Measurements from ENCODE around the gene LONP1.

LONP1 gene

DNA sequence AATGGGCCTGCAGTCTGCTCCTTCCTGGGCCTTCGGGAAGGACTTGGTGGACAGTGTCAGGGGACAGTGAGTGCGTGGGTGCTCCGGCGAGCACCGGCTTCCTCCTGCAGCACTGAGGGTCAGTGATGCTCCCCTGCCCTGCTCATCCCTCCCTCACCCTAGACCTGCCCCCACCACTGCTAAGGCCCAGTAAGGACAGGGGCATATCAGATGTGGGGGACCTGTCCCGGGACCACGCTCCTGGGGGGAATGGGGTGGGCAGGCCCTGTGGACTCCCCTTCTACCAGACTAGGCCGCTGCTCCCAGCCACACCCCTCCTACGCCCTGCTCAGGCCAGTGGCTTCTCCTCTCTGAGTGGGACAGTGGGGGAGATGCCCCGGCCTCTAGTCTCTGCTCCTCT is 42.8 kb downstream of the LONP1 start:
- no peak for DNase-seq

DNA sequence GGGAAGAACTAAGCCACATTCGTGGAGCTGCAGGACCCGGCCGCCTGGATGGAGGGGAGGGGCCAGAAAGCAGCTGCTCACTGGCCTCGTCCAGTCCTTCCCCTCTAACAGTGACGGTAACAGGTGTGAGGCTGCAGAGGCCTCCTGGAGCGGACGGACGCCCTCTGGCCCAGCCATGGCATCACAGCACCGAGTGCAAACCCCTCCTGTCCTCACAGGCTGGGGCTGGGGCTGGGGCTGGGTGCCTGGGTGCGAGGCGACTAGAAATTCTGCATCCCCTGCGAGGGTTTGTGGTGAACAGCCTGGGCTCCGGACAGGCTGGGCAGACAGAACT is 43.2 kb downstream of the LONP1 start:
- no peak for DNase-seq

DNA sequence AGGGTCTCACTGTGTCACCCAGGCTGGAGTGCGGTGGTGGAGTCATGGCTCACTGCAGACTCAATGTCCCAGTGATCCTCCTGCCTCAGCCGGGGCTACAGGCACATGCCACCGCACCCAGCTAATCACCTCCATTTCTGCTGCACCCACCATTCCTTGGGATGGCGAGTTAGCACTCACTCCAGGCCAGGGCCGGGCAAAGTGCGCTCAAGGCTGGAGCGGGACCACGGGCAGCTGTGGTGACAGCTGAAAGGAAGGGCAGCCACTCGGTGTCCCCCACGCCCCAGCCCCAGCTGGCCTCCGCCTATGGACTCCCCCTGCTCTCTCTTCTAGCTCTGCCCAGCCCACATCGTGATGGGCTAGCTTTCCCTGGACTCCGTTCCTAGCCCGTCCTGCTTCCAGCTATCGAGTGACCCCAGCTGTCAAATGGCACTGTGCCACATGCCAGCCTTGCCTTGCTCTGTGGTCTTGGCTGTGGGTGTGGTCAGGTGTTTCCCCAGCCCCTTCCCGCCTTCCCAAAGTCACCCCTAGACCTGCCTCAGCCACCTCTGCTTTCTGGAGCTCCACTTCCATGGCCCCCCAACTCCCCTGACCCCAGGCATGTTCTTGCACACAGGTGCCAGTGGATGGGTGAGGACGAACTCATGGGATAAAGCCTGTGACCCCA is 43.7 kb downstream of the LONP1 start:
- DNase-seq, result no peak

DNA sequence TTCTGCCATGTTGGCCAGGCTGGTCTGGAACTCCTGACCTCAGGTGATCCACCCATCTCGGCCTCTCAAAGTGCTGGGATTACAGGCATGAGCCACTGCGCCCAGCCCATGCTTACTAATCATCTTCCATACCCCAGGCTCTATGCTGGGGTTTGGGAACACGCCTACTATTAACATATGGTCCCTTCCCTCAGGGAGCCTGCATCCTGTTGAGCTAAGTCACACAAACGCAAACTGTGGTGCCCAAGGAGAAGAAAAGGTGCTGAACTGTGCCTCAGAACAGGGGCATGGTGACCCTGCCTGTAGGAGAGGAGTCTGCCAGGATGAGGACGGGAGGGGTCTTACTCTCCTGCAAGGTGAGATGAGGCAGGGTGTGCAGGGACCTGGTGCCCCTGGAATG is 45.2 kb downstream of the LONP1 start:
- no peak for DNase-seq

DNA sequence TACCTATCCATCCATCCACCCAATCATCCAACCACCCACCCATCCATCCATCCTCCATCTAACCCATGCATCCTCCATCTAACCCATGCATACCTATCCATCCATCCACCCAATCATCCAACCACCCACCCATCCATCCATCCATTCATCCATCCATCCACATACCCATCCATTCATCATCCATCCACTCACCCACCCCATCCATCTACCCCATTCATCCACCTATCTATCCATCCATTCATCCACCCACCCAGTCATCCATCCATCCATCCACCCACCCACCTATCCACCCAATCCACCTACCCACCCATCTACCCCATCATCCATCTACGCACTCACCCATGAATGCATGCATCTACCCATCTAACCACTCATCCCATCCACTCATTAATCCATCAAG is 46.2 kb downstream of the LONP1 start:
- DNase-seq, result no peak

DNA sequence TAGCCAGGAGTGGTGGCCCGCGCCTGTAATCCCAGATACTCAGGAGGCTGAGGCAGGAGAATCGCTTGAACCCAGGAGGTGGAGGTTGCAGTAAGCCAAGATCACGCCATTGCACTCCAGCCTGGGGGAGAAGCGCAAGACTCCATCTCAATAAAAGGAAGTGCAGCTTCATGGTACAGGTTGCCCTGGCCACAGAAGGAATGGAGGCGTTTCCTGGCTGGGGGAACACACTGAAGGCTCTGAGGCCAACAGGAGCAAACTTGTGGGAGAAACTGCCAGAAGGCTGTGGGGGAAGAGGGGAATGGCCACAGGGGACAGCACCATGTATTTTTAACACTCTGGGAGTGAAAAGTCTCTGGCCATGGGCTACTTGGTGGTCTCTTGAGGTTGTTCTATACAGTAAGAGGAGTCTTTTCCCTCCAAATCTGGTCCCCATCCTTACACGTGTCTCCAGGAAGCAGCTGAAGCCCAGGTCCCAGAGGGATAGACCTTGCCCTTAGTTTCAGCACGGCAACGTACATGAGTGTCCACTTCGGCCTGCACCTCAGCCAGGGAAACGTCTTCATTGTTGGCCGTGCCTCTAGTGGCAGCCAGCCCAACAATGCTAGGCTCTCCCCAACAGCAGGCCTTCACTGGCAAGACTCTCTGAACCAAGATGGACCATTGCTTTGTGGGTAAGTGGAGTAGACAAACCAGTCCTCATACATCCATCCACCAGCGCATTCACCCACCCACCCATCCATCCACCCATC is 47.1 kb downstream of the LONP1 start:
- DNase-seq, result no peak

DNA sequence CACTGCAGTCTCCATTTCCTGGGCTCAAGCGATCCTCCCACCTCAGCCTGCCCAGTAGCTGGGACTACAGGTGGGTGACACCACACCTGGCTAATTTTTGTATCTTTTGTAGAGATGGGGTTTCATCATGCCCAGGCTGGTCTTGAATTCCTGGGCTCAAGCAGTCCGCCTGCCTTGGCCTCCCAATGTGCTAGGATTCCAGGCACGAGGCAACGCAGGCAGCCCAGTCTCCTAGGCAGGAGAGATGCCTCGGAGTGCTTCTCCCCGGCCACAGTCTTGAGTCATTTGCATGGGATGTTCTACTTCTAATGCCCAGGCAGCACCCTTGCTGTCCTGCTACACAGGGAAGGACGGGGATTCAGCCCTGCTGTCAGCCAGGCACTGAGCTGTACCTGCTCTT is 48.3 kb downstream of the LONP1 start:
- DNase-seq, result no peak

DNA sequence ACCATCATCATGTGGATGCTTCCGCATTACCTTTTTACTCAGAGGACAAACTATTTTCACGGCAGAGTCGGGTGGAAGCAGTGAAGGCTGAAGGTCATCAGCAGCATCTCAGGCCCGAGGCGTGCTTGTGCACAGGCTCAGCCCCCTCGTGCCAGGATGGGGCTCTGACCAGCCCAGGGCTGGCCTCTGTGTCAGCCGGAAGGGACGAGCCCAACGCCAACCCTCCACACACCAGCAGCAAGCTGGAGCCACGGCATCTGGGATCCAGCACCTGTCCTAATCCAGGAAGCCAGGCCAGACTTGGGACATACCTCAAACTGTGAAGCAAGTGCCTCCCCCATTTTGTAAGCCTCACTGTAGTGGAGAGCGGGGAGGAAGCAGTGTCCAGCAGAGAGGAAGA is 50.7 kb downstream of the LONP1 start:
- no peak for DNase-seq

DNA sequence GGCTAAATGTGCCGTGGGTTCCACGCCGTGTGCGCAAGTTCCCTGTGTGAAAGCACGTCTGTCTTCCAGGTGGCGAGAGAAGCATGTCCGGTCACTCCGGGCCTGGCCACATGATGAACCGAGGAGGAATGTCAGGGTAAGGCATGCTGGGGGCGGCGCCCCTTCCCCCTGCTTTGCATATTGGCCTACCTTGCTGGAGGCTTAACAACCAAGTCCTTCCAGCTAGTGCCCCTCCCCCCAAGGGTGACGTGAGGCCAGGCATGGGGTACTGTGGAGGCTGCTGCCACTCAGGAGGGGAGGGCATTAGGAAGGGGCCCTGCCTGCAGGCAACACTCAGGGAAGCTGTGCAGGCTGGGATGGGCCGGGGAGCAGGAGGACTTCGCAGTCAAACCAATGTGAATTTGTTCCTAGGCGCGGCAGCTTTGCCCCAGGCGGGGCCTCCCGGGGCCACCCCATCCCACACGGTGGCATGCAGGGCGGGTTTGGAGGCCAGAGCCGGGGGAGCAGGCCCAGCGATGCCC is 52.1 kb downstream of the LONP1 start:
- no peak for DNase-seq

DNA sequence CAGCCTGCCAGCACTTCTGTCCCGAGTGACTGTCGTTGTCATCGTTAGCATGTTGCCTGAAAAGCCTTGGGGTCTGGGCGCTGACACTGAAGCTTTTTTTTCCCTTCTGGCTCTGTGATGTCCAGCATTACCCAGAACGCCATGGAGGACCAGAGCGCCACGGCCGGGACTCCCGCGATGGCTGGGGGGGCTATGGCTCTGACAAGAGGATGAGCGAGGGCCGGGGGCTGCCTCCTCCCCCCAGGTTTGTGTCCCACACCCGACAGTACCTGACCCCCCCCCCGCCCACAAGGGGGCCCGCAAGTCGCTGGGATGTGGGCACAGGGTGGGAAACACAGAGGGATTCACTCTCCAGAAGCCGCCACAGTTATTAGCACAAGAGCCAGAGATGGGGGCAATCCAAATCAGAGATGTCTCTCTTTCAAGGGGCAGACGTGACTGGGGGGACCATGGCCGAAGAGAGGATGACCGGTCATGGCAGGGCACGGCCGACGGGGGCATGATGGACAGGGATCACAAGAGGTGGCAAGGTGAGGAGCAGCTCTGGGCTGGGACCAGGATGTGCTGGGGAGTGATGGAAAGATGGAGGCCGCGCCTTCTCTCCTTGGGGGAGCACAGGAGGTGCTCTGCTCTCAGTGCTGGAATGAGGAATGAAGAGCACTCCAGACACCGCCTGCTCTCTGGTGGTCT is 52.9 kb downstream of the LONP1 start:
- no peak for DNase-seq

DNA sequence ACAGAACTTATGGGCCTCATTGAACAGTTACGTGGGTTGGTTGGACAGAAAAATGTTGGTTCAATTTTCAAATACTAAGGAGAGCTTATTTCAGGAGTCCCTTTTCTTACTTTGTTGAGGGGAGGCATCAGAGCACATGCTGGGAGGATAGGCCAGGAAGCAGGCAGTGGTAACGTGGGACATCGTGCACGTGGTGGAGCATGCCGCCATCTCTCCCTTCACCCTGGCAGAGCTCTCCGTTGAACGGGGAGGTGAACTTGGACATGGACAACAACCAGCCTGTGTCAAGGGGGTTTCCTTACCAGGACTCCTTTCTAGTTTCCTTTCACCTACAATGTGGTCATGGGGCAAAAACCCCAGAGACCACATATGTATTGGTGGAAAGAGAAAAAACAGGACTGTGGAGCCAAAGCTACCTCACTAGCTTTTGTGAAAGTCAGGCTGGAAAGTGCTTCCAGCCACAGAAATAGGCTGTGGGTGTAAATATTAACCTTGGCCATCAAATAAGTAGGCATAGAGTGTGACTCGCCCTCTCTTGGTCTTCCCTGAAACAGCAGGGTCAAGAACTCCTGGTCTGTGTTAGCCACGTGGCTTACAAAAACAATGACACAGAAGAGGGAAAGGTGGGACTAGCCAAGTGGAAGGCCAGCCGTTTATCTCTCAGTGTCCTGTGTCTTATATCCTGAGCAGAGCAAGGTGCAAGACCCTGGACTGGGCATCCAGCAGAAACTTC is 54.0 kb downstream of the LONP1 start:
- no peak for DNase-seq

DNA sequence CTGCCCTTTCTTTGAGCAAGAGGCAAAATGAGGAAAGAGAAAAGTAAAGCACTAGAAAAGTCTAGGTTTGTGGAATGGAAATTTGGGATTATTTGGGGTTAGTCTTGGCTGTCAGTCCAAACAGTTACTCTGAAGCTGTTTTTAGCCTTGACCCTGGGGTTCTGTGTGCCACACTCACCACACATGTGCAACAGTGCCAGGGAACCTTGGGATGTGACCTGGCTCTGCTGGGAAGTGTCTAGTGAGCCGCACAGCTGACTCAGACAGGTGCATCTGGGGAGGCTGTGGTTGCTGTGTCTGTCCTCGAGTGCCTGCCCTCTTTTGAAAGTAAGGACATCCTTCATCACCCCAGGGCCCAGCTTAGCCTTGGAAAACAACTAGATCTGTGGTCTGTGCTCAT is 55.4 kb downstream of the LONP1 start:
- DNase-seq, result no peak

DNA sequence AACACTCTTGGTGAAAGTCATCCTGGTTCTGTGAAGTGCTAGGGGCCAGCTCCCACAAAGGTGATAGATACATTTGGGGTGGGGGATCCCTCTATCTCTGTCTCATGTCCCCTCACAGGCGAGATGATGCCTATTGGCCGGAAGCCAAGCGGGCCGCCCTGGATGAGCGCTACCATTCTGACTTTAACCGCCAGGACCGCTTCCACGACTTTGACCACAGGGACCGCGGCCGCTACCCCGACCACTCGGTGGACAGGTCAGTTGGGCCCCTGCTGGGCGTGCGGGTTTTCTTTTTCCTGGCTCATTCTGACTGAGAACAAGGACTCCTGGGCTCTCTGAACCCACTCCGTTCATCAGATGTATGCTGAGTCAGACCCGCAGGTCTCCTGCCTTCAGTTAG is 56.0 kb downstream of the LONP1 start:
- no peak for DNase-seq

DNA sequence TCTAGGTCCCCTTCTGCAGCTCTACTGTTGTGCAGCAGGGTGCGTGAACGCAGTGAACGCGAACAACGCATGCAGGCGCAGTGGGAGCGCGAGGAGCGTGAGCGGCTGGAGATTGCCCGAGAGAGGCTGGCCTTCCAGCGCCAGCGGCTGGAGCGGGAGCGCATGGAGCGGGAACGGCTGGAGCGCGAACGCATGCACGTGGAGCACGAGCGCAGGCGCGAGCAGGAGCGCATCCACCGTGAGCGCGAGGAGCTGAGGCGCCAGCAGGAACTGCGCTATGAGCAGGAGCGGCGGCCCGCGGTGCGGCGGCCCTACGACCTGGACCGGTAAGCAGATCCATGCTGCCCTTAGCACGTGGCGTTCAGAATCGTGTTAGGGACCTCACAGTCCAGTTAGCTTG is 58.5 kb downstream of the LONP1 start:
- DNase-seq, result no peak

DNA sequence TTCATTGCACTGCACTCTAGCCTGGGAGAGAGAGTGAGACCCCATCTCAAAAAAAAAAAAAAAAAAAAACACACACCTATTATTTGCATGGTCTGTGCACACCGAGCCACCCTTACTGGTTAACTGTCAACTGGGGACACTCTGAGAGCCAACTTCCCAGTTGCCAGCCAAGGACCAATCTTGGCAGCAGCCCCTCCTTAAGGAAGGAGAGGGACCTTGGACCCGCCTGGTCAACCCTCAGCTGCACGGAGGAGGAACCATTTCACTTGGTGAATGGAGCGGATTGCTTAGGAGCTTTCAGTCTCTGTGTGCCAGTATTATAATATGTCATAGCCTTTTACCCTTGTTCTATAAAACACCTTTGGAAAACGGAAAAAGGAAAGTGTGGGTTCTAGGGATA is 64.5 kb downstream of the LONP1 start:
- DNase-seq, result no peak

DNA sequence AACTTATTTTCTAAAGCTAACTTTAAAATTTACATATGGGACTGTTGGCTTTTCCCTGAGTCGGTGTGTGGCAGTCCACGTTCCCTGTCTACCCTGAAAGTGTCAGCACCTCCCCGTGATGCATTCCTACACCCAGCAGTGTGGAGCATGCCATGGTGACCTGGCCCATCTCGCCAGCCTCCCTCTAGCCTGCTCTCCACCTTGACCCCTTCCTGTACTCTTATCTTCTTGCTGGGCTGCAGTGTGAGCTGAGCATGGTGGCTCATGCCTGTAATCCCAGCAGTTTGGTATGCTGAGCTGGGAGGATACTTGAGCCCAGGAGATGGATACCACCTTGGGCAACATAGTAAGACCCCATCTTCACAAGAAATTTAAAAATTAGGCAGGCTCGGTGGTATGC is 65.0 kb downstream of the LONP1 start:
- DNase-seq, result no peak

DNA sequence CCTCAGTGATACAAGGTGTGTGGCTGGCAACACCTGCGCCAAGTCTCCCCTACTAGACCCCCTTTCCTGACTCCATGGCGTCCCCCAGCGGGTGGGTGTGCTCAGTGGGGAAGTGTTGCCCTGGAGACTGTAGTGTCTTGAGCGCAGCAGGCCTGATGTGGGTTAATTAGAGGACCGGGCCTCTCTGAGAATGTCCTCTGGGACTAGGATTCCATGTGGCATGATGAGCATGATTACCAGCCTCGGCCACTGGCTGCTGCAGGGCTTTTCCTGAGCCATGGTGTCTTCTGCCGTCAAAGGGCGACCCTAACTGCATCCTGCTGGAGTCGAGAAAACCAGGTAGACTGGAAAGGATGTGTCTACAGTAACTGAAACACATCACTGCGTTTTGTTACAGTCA is 67.7 kb downstream of the LONP1 start:
- DNase-seq, result no peak

DNA sequence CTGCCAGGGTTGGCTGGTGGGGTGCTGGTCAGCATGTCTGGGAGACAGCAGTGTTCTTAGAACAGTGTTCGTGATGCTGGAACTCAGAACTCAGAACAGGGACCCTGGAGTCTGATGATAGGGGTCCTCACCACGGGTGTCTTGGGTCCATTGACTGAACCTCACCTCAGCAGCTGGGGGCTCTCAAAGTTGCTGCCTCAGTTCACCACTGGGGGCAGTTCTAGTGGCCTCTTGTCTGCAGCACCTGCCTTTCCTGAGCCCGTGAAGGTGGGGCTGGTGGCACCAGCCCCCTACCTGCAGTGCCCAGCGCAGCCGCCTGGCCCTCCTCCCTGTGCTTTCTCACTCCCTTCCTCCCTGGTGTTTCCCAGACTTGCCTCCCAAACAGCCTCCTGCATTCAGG is 68.6 kb downstream of the LONP1 start:
- DNase-seq, result no peak

DNA sequence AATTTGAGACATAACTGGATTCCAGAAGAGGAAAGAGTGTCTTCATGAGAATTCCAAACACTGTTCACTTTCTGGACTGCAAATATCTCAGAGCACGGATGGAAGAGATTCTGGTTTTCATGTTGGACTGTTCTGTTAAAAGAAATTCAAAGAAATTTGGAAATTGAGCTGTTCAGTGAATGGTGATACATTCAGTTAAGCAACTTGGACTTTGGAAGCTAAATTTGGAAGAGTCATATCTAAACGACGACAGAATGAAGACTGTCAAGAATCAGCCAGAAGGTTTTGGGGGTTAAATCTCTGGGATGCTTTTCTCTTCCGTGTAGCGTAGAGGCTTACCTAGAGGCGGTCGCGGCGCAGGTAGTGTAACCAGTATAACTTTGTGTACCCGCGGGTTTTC is 71.5 kb downstream of the LONP1 start:
- DNase-seq, result no peak

DNA sequence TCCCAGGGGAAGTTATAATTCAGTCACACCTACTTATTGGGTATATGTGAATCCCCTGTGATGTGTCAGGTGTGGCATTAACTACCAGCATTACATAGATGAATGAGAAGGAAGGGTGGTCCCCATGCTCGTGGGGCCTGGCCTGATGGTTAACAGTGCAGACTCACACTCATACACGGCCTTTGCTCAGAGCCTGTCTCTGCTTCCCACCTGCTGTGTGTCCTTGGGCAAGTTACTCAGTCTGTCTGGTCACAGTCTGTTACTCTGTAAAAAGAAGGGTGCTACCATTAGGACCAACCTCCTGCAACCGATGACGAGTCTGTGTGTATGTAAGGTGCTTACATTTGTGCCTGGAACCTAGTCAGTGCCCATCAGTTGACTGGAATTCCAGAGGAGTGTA is 73.2 kb downstream of the LONP1 start:
- no peak for DNase-seq

DNA sequence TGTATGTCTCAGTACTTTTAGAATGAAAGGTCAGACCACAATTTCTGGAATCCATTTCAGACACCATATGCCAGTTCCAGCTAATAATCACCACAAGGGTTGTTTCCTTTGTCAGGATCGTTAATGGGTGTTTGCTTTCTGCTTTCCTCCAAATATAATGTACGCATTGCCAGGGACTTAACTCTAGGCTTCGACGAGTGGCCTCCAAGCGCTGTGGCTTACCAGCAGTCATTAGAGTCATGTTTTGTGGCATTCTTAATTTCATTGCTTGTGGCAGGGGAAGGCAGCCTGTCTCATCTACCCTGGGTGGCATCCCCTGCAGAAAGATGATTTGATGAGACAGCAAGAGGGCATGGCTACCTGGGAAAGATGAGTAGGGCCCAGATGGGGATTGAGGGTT is 74.5 kb downstream of the LONP1 start:
- DNase-seq, result no peak

DNA sequence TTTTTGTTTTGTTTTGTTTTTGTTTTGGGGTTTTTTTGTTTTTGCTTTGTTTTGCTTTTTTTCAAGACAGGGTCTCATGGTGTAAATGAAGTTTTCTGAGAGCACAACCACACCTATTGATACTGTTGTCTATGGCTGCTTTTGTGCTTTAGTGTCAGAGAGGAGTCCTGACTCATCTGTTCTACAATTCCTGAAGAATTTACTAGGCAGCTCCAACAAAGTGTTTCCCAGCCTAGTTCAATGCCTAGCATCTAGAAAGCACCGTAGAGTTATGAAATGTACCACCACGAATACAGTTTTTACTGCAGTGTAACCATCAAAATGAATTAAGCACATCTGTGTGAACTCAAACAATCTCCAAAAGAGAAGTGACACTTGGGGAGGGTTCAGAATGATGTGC is 75.9 kb downstream of the LONP1 start:
- DNase-seq, result no peak

DNA sequence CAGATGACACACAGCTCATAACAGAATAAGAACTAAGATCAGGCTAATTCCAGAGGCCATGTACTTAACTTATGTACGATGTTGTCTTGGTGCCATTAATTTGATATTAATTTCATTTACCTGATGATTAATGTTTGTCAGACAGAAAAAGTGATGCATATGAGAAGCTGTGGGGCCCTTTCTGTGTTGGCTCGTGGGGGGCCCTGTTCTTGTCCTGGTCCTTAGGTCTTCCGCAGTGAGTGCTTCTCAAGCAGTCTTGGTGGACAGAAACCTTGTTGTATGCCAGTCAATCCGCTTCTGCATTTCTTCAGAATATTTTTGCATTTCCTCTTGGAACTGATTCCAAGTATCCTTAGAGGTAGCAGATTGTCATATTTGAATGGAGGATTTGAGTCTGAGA is 76.9 kb downstream of the LONP1 start:
- no peak for DNase-seq

DNA sequence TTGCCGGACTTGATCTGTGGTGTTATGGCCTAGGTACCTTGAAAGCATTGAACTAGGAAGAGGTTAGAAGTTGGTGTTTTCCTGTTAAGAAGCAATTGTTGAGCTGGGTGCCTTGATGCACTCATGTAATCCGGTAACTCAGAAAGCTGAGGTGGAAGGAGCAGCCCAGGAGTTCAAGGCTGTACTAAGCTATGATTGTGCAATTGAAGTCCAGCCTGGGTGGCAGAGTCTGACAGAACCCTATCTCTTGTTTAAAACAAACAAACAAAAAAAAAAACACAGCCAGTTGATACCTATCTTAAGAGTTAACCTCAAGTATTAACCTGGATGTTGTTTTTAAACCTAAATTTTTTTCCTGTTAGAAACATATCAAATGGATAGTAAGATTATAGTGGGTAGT is 77.7 kb downstream of the LONP1 start:
- DNase-seq, result no peak

Measured in CD4-positive, alpha-beta T cell treated with Interleukin-6 for 4 hours (primary cell).